Uterus (tissue), 4 donors: ENCODE data around the gene EPHA4. TPM values are rescaled to one million over a fixed set of nuclear protein-coding genes. Genes with fewer than 3 reads are reported as not detected.

Experiments used
- DNase-seq, 2 donors: peaks; one replicate each; pipeline ENCODE4 v3.0.0-alpha.2; 2019 to 2020
- H3K27ac ChIP-seq, 2 donors: fragments of 200-600 bp; sonication (generic); 1 replicate in 1 of 2; 2 replicates in 1 of 2; pipeline ENCODE4 v1.5.1; 2016 to 2018
- H3K27me3 ChIP-seq, 2 donors: fragments of 200-600 bp; sonication (generic); one replicate each; pipeline ENCODE4 v1.5.1; 2018 to 2019; ENCODE audit warnings: control low read depth in 1 of 2
- H3K36me3 ChIP-seq, 2 donors: fragments of 200-600 bp; sonication (generic); one replicate each; pipeline ENCODE4 v1.5.1; 2019; ENCODE audit warnings: control low read depth in 1 of 2
- H3K4me1 ChIP-seq, 2 donors: fragments of 200-600 bp; sonication (generic); one replicate each; pipeline ENCODE4 v1.5.1; 2018 to 2019; ENCODE audit warnings: control low read depth in 1 of 2
- H3K4me3 ChIP-seq, 2 donors: fragments of 200-600 bp; sonication (generic); 1 replicate in 1 of 2; 2 replicates in 1 of 2; pipeline ENCODE4 v1.5.1; 2018 to 2019; ENCODE audit warnings: mild to moderate bottlenecking in 1 of 2
- H3K9me3 ChIP-seq, 2 donors: fragments of 200-600 bp; sonication (generic); one replicate each; pipeline ENCODE4 v1.5.1; 2019; ENCODE audit warnings: control low read depth in 1 of 2
- CTCF ChIP-seq, 4 experiments: fragments of 200-600 bp in 2 of 4; fragments of 450-650 bp in 2 of 4; sonication (generic) in 2 of 4; IDR thresholded peaks; one replicate each; pipeline ENCODE4 v1.5.1; 2016 to 2019; ENCODE audit warnings: antibody characterized with exemption in 4 of 4, mild to moderate bottlenecking in 2 of 4, moderate library complexity in 1 of 4
- POLR2A ChIP-seq, 2 donors: fragments of 450-650 bp; IDR thresholded peaks; one replicate each; pipeline ENCODE4 v1.6.1; 2016; ENCODE audit warnings: antibody characterized with exemption in 2 of 2, mild to moderate bottlenecking in 1 of 2, moderate library complexity in 1 of 2
- intact Hi-C: fragments of 100-400 bp; cut with DNase I; formaldehyde crosslinking; loops from one replicate; pipeline ENCODE4 v1.15.1; 2023; ENCODE audit warnings: low total_unique reads
- total RNA-seq, 4 donors: library from RNA; depleted of rRNA in 3 of 4; stranded (reverse); fragments of >200 nt in 3 of 4; gene quantifications; one replicate each; pipeline versions ENCODE4 v1.1.0 to v1.2.4, GENCODE V29; 2014 to 2023
- donor health status: DM: yes; HTN: yes; CAD: no.

Gene EPHA4
- total RNA-seq, 4 donors from 2014 or later, result 45.6 to 84.7 (median 66.8) TPM

- DNase-seq, result no peak
- no peak overlapping the region for H3K4me3 ChIP-seq
- no peaks in the 10 kb centered on the region for H3K27me3 ChIP-seq
- H3K9me3 ChIP-seq, result no peaks in the 10 kb centered on the region
- H3K4me1 ChIP-seq, result no peaks in the 10 kb centered on the region
- TF ChIP-seq POLR2A (IDR thresholded peaks at IDR 0.05) (no peak), CTCF (IDR thresholded peaks at IDR 0.05) (no peak)
- H3K27ac ChIP-seq, result no peak overlapping the region
- intact Hi-C loops, result no loop called here
- no peaks in the 10 kb centered on the region for H3K36me3 ChIP-seq
Observed at GRCh38 chr2:221490506-221491060, 81.5 kb downstream of the EPHA4 start.

GRCh38 chr2:221488136-221488807 is 83.8 kb downstream of the EPHA4 start:
- H3K4me1 ChIP-seq, result no peaks in the 10 kb centered on the region
- H3K27ac ChIP-seq, result no peak overlapping the region
- H3K4me3 ChIP-seq, result no peak overlapping the region
- DNase-seq, result no peak
- no peaks in the 10 kb centered on the region for H3K9me3 ChIP-seq
- intact Hi-C loops, result no loop called here
- TF ChIP-seq CTCF (IDR thresholded peaks at IDR 0.05) (no peak), POLR2A (IDR thresholded peaks at IDR 0.05) (no peak)
- H3K27me3 ChIP-seq, result no peaks in the 10 kb centered on the region
- H3K36me3 ChIP-seq, result no peaks in the 10 kb centered on the region

- DNase-seq, result no peak
- H3K36me3 ChIP-seq, result no peaks in the 10 kb centered on the region
- no peak overlapping the region for H3K27ac ChIP-seq
- intact Hi-C loops, result no loop called here
- H3K4me1 ChIP-seq, result no peaks in the 10 kb centered on the region
- no peak overlapping the region for H3K4me3 ChIP-seq
- no peaks in the 10 kb centered on the region for H3K9me3 ChIP-seq
- TF ChIP-seq POLR2A (IDR thresholded peaks at IDR 0.05) (no peak), CTCF (IDR thresholded peaks at IDR 0.05) (no peak)
- H3K27me3 ChIP-seq, result no peaks in the 10 kb centered on the region
Observed at GRCh38 chr2:221486106-221486505, 86.0 kb downstream of the EPHA4 start.

- H3K4me1 ChIP-seq, result no peaks in the 10 kb centered on the region
- no peaks in the 10 kb centered on the region for H3K27me3 ChIP-seq
- no peak overlapping the region for H3K4me3 ChIP-seq
- DNase-seq, result no peak
- H3K36me3 ChIP-seq, result no peaks in the 10 kb centered on the region
- H3K27ac ChIP-seq, result no peak overlapping the region
- intact Hi-C loops, result no loop called here
- H3K9me3 ChIP-seq, result no peaks in the 10 kb centered on the region
- TF ChIP-seq POLR2A (IDR thresholded peaks at IDR 0.05), result no peak
- no peak for TF ChIP-seq CTCF (IDR thresholded peaks at IDR 0.05)
Observed at GRCh38 chr2:221485503-221485870, 86.6 kb downstream of the EPHA4 start.

- H3K27me3 ChIP-seq, result no peaks in the 10 kb centered on the region
- no peaks in the 10 kb centered on the region for H3K4me1 ChIP-seq
- no peak for DNase-seq
- no peaks in the 10 kb centered on the region for H3K9me3 ChIP-seq
- no peak overlapping the region for H3K27ac ChIP-seq
- TF ChIP-seq POLR2A (IDR thresholded peaks at IDR 0.05), result no peak
- TF ChIP-seq CTCF (IDR thresholded peaks at IDR 0.05), result no peak
- intact Hi-C loops, result no loop called here
- no peaks in the 10 kb centered on the region for H3K36me3 ChIP-seq
- H3K4me3 ChIP-seq, result no peak overlapping the region
Observed at GRCh38 chr2:221484761-221485502, 87.2 kb downstream of the EPHA4 start.
